ENCODE data around the gene DYNC2LI1.

DYNC2LI1 gene

DNA sequence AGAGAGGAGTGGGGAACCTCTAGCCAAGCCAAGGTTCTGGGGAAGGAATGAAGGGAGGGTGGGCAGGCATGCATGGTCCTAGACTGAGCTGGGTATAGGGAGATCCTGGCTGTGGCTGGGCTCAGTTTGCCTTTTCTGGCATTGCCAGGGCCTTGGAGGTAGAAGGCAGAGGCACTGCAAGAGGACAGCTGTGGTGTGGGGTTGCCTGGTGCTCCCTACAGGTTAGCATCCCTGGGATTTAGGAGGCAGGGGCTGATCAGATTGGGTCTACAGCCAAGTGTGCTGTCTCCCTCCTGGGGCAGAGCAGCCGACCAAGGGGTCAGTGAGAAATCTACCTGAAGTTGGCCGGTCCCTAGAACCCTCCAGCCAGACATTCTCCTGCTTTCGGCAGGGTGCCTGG, 80.8 kb downstream of the DYNC2LI1 start:
- Histone ChIP-seq H3K27ac (ENCODE audit: low read depth, low read length, poor library complexity, severe bottlenecking) (no peak overlapping the region), H3K9me2 (ENCODE audit: low read depth, low read length) (no peaks in the 10 kb centered on the region), H3K36me3 (ENCODE audit: insufficient read depth, low read length) (no peaks in the 10 kb centered on the region), H3K4me2 (ENCODE audit: low read length) (no peak overlapping the region), H2AFZ (ENCODE audit: low read length) (no peak overlapping the region), H3K9me3 (ENCODE audit: low read length) (no peaks in the 10 kb centered on the region), H4K20me1 (ENCODE audit: insufficient read depth, low read length) (no peaks in the 10 kb centered on the region), H3K4me3 (ENCODE audit: low read depth, low read length, poor library complexity, severe bottlenecking) (no peak overlapping the region), H3K79me2 (ENCODE audit: insufficient read depth, low read length) (no peaks in the 10 kb centered on the region), H3K9ac (ENCODE audit: low read length) (no peak overlapping the region), H3K27me3 (ENCODE audit: insufficient read depth, low read length) (0 out of 2 replicates have a peak, but pooled peaks cover 4% of the 10 kb centered on the region), H3F3A (ENCODE audit: insufficient read depth, low read length) (no peaks in the 10 kb centered on the region), H3K4me1 (ENCODE audit: insufficient read depth, low read length, severe bottlenecking) (no peaks in the 10 kb centered on the region)
- TF ChIP-seq EZH2 (IDR thresholded peaks at IDR 0.05; ENCODE audit: borderline replicate concordance, low read length): no peak
- TF ChIP-seq, protein P1, sequence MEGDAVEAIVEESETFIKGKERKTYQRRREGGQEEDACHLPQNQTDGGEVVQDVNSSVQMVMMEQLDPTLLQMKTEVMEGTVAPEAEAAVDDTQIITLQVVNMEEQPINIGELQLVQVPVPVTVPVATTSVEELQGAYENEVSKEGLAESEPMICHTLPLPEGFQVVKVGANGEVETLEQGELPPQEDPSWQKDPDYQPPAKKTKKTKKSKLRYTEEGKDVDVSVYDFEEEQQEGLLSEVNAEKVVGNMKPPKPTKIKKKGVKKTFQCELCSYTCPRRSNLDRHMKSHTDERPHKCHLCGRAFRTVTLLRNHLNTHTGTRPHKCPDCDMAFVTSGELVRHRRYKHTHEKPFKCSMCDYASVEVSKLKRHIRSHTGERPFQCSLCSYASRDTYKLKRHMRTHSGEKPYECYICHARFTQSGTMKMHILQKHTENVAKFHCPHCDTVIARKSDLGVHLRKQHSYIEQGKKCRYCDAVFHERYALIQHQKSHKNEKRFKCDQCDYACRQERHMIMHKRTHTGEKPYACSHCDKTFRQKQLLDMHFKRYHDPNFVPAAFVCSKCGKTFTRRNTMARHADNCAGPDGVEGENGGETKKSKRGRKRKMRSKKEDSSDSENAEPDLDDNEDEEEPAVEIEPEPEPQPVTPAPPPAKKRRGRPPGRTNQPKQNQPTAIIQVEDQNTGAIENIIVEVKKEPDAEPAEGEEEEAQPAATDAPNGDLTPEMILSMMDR (IDR thresholded peaks at IDR 0.05; ENCODE audit: low read length): no peak

DNA sequence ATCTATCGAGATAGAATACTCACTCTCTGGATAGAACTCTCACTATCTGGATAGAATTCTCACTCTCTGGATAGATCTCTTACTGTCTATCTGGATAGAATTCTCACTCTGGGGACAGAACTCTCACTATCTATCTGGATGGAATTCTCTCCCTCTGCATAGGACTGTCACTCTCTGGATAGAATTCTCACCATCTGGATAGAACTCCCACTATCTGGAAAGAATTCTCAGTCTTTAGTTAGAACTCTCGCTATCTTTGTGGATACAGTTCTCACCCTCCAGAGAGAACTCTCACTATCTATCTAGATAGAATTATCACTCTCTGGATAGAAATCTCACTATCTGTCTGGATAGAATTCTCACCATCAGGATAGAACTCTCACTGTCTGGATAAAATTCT, 81.5 kb downstream of the DYNC2LI1 start:
- Histone ChIP-seq H3K79me2 (ENCODE audit: insufficient read depth, low read length) (no peaks in the 10 kb centered on the region), H3F3A (ENCODE audit: insufficient read depth, low read length) (no peaks in the 10 kb centered on the region), H3K9me2 (ENCODE audit: low read depth, low read length) (no peaks in the 10 kb centered on the region), H3K36me3 (ENCODE audit: insufficient read depth, low read length) (no peaks in the 10 kb centered on the region), H3K27ac (ENCODE audit: low read depth, low read length, poor library complexity, severe bottlenecking) (no peak overlapping the region), H3K4me3 (ENCODE audit: low read depth, low read length, poor library complexity, severe bottlenecking) (no peak overlapping the region), H4K20me1 (ENCODE audit: insufficient read depth, low read length) (no peaks in the 10 kb centered on the region), H3K4me2 (ENCODE audit: low read length) (no peak overlapping the region), H2AFZ (ENCODE audit: low read length) (no peak overlapping the region), H3K4me1 (ENCODE audit: insufficient read depth, low read length, severe bottlenecking) (no peaks in the 10 kb centered on the region), H3K9ac (ENCODE audit: low read length) (no peak overlapping the region), H3K9me3 (ENCODE audit: low read length) (no peaks in the 10 kb centered on the region), H3K27me3 (ENCODE audit: insufficient read depth, low read length) (0 out of 2 replicates have a peak, but pooled peaks cover 4% of the 10 kb centered on the region)
- TF ChIP-seq, protein P1 (IDR thresholded peaks at IDR 0.05; ENCODE audit: low read length): no peak
- no peak for TF ChIP-seq EZH2 (IDR thresholded peaks at IDR 0.05; ENCODE audit: borderline replicate concordance, low read length)

Data from OCI-LY1 (cell line).